OCI-LY1 (cell line): ENCODE measurements around the gene TRIM31.

Experiments used
- CTCF ChIP-seq: fragments of 200-600 bp; sonication (generic), shearing (Covaris generic); IDR thresholded peaks from 2 replicates; pipeline ENCODE4 v1.5.1; 2017; ENCODE audit warnings: mild to moderate bottlenecking, antibody characterized with exemption, low read length, moderate library complexity, mixed read lengths
- EZH2 ChIP-seq: fragments of 200-600 bp; sonication (generic), shearing (Covaris generic); IDR thresholded peaks from 2 replicates; pipeline ENCODE4 v1.8.0; 2017; ENCODE audit warnings: borderline replicate concordance, mixed run types, mild to moderate bottlenecking, antibody characterized with exemption, low read length, moderate library complexity, mixed read lengths

- TF ChIP-seq CTCF (no peak), EZH2 (no peak)
These were observed at the start of gene TRIM31 for GRCh38 chr6:30113003-30113759.
